IMR-90 (cell line): ENCODE data around the gene PRSS38. TPM values are rescaled to one million over a fixed set of nuclear protein-coding genes. Genes with fewer than 3 reads are reported as not detected.

Experiments used
- ATAC-seq: fragments of 200-7000 bp; cut with Tn5 transposase; 2 replicates; pipeline ENCODE4 v1.9.1; 2020; ENCODE audit warnings: low read depth, mild to moderate bottlenecking, moderate library complexity
- BruUV-seq: library from RNA; stranded (reverse); fragments of 400-500 nt; replicated peaks from 2 replicates; lab custom pipeline; 2021; lab: Mats Ljungman, UMichigan
- CTCF ChIA-PET: fragments of 300-600 bp; formaldehyde crosslinking; extraction: SDS; loops from one replicate; lab custom pipeline; 2021; ENCODE audit warnings: antibody characterized with exemption; lab: Yijun Ruan, JAX
- POLR2A ChIA-PET: fragments of 300-600 bp; sonication (Branson Sonifier 250); formaldehyde crosslinking; loops from one replicate; lab custom pipeline; 2022; ENCODE audit warnings: antibody characterized with exemption; ENCODE audit not compliant: unreplicated experiment; lab: Charles Lee
- DNase-seq: peaks from one replicate; pipeline ENCODE4 v3.0.0; 2013
- H2AFZ ChIP-seq: replicated peaks from 2 replicates; pipeline ENCODE3; 2013; ENCODE audit warnings: low read length, mild to moderate bottlenecking; ENCODE audit not compliant: poor library complexity
- H2AK5ac ChIP-seq: 2 replicates; pipeline ENCODE4 v1.6.1; 2013; ENCODE audit warnings: low read depth, low read length, inconsistent platforms
- H2AK9ac ChIP-seq: replicated peaks from 2 replicates; pipeline ENCODE3; 2013; ENCODE audit warnings: mild to moderate bottlenecking, low read depth, low read length, moderate library complexity; ENCODE audit not compliant: poor library complexity
- H2BK120ac ChIP-seq: 2 replicates; pipeline ENCODE4 v1.6.1; 2013; ENCODE audit warnings: low read depth, low read length, inconsistent platforms
- H2BK15ac ChIP-seq: 3 replicates; pipeline ENCODE4 v1.6.1; 2013; ENCODE audit warnings: low read depth, low read length, inconsistent platforms
- H2BK20ac ChIP-seq: 2 replicates; pipeline ENCODE4 v1.6.1; 2013; ENCODE audit warnings: low read depth, mild to moderate bottlenecking, inconsistent platforms, low read length, moderate library complexity
- H2BK5ac ChIP-seq: 2 replicates; pipeline ENCODE4 v1.6.1; 2013; ENCODE audit warnings: mild to moderate bottlenecking, low read depth, low read length, inconsistent platforms; ENCODE audit not compliant: poor library complexity, severe bottlenecking
- H3K14ac ChIP-seq: replicated peaks from 2 replicates; pipeline ENCODE4 v1.6.1; 2013; ENCODE audit warnings: low read depth, low read length, inconsistent platforms
- H3K18ac ChIP-seq: 2 replicates; pipeline ENCODE4 v1.6.1; 2013; ENCODE audit warnings: low read depth, low read length, control low read depth
- H3K23ac ChIP-seq: 2 replicates; pipeline ENCODE4 v1.6.1; 2013; ENCODE audit warnings: low read depth, low read length, inconsistent platforms
- H3K27ac ChIP-seq: 2 replicates; pipeline ENCODE4 v1.5.1; 2013; ENCODE audit warnings: mild to moderate bottlenecking, control low read depth, low read length; ENCODE audit not compliant: insufficient read depth
- H3K27me3 ChIP-seq: 2 replicates; pipeline ENCODE4 v1.6.1; 2013; ENCODE audit warnings: low read length; ENCODE audit not compliant: control insufficient read depth, insufficient read depth
- H3K36me3 ChIP-seq: 2 replicates; pipeline ENCODE4 v1.6.1; 2013; ENCODE audit warnings: low read length, mixed read lengths; ENCODE audit not compliant: control insufficient read depth, insufficient read depth
- H3K4ac ChIP-seq: 2 replicates; pipeline ENCODE4 v1.6.1; 2013; ENCODE audit warnings: low read depth, low read length, inconsistent platforms
- H3K4me1 ChIP-seq: 2 replicates; pipeline ENCODE4 v1.6.1; 2013; ENCODE audit warnings: low read length, mixed read lengths; ENCODE audit not compliant: control insufficient read depth, insufficient read depth
- H3K4me2 ChIP-seq: 2 replicates; pipeline ENCODE4 v1.6.1; 2013; ENCODE audit warnings: low read depth, mild to moderate bottlenecking, control low read depth, low read length, moderate library complexity
- H3K4me3 ChIP-seq: 2 replicates; pipeline ENCODE4 v1.5.1; 2013; ENCODE audit warnings: low read depth, mild to moderate bottlenecking, control low read depth, low read length, moderate library complexity; ENCODE audit not compliant: insufficient read depth
- H3K56ac ChIP-seq: 2 replicates; pipeline ENCODE4 v1.6.1; 2013; ENCODE audit warnings: low read length, inconsistent platforms; ENCODE audit not compliant: insufficient read depth; ENCODE audit errors: extremely low read depth
- H3K79me1 ChIP-seq, 2 experiments: 2 replicates each; pipeline ENCODE4 v1.6.1; 2013; ENCODE audit warnings: low read length in 2 of 2, inconsistent platforms in 1 of 2, low read depth in 1 of 2
- H3K9ac ChIP-seq: 2 replicates; pipeline ENCODE4 v1.6.1; 2013; ENCODE audit warnings: low read depth, low read length, control low read depth
- H3K9me1 ChIP-seq: 2 replicates; pipeline ENCODE4 v1.6.1; 2013; ENCODE audit warnings: low read length, inconsistent platforms; ENCODE audit not compliant: insufficient read depth
- H3K9me3 ChIP-seq: 2 replicates; pipeline ENCODE4 v1.6.1; 2013; ENCODE audit warnings: low read length; ENCODE audit not compliant: control insufficient read depth, insufficient read depth
- H4K20me1 ChIP-seq: 2 replicates; pipeline ENCODE4 v1.6.1; 2013; ENCODE audit warnings: low read length, inconsistent platforms; ENCODE audit not compliant: insufficient read depth
- H4K5ac ChIP-seq: 2 replicates; pipeline ENCODE4 v1.6.1; 2013; ENCODE audit warnings: mild to moderate bottlenecking, low read depth, low read length, control low read depth
- H4K8ac ChIP-seq, 2 experiments: 2 replicates each; pipeline ENCODE4 v1.6.1; 2013; ENCODE audit warnings: low read depth in 2 of 2, low read length in 2 of 2, control low read depth in 1 of 2, inconsistent platforms in 1 of 2
- H4K91ac ChIP-seq: 2 replicates; pipeline ENCODE4 v1.6.1; 2013; ENCODE audit warnings: low read depth, low read length, inconsistent platforms; ENCODE audit not compliant: insufficient read depth
- MAZ ChIP-seq: IDR thresholded peaks from 2 replicates; pipeline ENCODE4 v1.6.1; 2012; ENCODE audit warnings: low read depth, mild to moderate bottlenecking, low read length, improper control_type of control experiment, moderate library complexity, borderline replicate concordance
- POLR2A ChIP-seq: IDR thresholded peaks from 2 replicates; pipeline ENCODE4 v1.6.1; 2012; ENCODE audit warnings: mild to moderate bottlenecking, low read depth, low read length
- WGBS, 2 experiments: methylation state at CpG; one replicate each; pipeline versions ENCODE4 v1.1.5 to v1.1.7; 2013; ENCODE audit warnings: missing lambda C conversion rate in 2 of 2; ENCODE audit not compliant: insufficient read length in 1 of 2; ENCODE audit errors: extremely low coverage in 2 of 2; 5-methylcytosine and 5-hydroxymethylcytosine counted together
- dilution Hi-C: fragments of 300-500 bp; cut with HindIII; formaldehyde crosslinking; loops from one replicate; pipeline ENCODE4 v1.14.3; 2018; ENCODE audit warnings: low sequenced_read_pairs; ENCODE audit not compliant: unreplicated experiment
- in situ Hi-C: fragments of 300-500 bp; cut with MboI; formaldehyde crosslinking; loops from 3 replicates; pipeline ENCODE4 v1.14.3; 2019; ENCODE audit warnings: low sequenced_read_pairs, inconsistent platforms, mixed read lengths
- intact Hi-C: fragments of 100-400 bp; cut with micrococcal nuclease; formaldehyde crosslinking; loops from 2 replicates; pipeline ENCODE4 v1.10.0; 2022
- polyA plus RNA-seq, 3 experiments: library from polyadenylated mRNA; depleted of rRNA; stranded (reverse); fragments of >200 nt; gene quantifications; 2 replicates each; pipeline ENCODE4 v1.2.3, GENCODE V29; 2012; ENCODE audit warnings: low replicate concordance in 1 of 3
- total RNA-seq: library from RNA; depleted of rRNA; stranded (reverse); fragments of >200 nt; gene quantifications from 2 replicates; pipeline ENCODE4 v1.2.3, GENCODE V29; 2012

PRSS38 gene
- total and polyA plus RNA-seq, 2 of the 4 experiments (the other 2 are of a cell fraction), result not detected

- H4K5ac ChIP-seq, result no peak overlapping the region
- H2BK20ac ChIP-seq, result no peak overlapping the region
- no CpG with 5 or more reads among the region's 3 CpGs for WGBS, 2 experiments
- no peak overlapping the region for H2AFZ ChIP-seq
- H4K20me1 ChIP-seq, result no peaks in the 10 kb centered on the region
- H2AK5ac ChIP-seq, result no peak overlapping the region
- dilution Hi-C loops (no loop called here), in situ Hi-C loops (no loop called here), intact Hi-C loops (no loop called here)
- H3K9me1 ChIP-seq, result no peaks in the 10 kb centered on the region
- H3K79me1 ChIP-seq, result no peaks in the 10 kb centered on the region
- no peak overlapping the region for H4K91ac ChIP-seq
- no peak overlapping the region for H3K18ac ChIP-seq
- H3K4me3 ChIP-seq, result no peak overlapping the region
- no peak overlapping the region for H3K14ac ChIP-seq
- TF ChIP-seq MAZ (no peak), POLR2A (no peak)
- H3K23ac ChIP-seq, result no peak overlapping the region
- H2AK9ac ChIP-seq, result no peak overlapping the region
- no peak overlapping the region for H3K56ac ChIP-seq
- DNase-seq, result no peak
- H3K36me3 ChIP-seq, result no peaks in the 10 kb centered on the region
- H3K9me3 ChIP-seq, result 0 out of 2 replicates have a peak, but pooled peaks cover 3% of the 10 kb centered on the region
- H3K4ac ChIP-seq, result no peak overlapping the region
- H3K27ac ChIP-seq, result no peak overlapping the region
- no peaks in the 10 kb centered on the region for H3K4me1 ChIP-seq
- no peak overlapping the region for H2BK120ac ChIP-seq
- POLR2A ChIA-PET, result no interaction called here
- no peak overlapping the region for H3K4me2 ChIP-seq
- H3K27me3 ChIP-seq, result no peaks in the 10 kb centered on the region
- no peak overlapping the region for H4K8ac ChIP-seq
- no peak overlapping the region for H2BK15ac ChIP-seq
- H2BK5ac ChIP-seq, result no peak overlapping the region
- BruUV-seq, result no TSS peak
- no peak for ATAC-seq
- CTCF ChIA-PET, result interaction anchor here (0.8 kb wide), 1 partner anchor 30 kb away, joined by 3 read pairs; no protein-coding TSS in a partner anchor
- no peak overlapping the region for H3K9ac ChIP-seq
These were observed 33.8 kb downstream of the PRSS38 start for GRCh38 chr1:227849251-227849650.
